ENCODE data around the gene CACNA2D3. TPM values are rescaled to one million over a fixed set of nuclear protein-coding genes. Genes with fewer than 3 reads are reported as not detected.

Gene CACNA2D3
- total RNA-seq, 1 donor from 2014 or later = 0.29 TPM

DNA sequence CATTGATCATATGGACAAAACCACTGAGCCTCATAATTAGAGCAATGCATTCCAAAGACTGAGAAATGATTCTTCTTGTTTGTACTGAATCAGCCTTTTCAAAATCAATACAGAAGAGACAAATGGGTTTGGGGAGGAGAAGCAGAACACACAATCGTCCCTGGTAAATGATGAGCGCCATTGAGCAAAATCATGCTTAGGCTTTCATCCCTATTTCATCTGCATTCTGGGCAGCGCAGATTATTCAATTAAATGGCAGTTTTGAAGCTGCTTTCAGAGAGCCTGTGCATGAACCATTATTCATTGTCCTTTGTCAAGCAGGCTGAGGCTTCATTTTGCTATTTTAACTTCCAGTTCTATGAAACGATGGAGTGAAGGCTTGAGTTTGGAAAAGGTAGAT lies 371.9 kb downstream of the CACNA2D3 start:
- Mint-ChIP-seq H3K27me3 (peaks cover 3% of the 10 kb centered on the region), H3K27ac (no peak overlapping the region), H3K9me3 (ENCODE audit: low read depth) (peaks cover 3% of the 10 kb centered on the region), H3K36me3 (ENCODE audit: insufficient read depth) (no peaks in the 10 kb centered on the region), H3K4me3 (ENCODE audit: low read depth) (no peak overlapping the region), H3K4me1 (ENCODE audit: low read depth) (no peaks in the 10 kb centered on the region)
- no peak for DNase-seq (ENCODE audit: low spot score, unreplicated experiment)
- TF ChIP-seq, protein P1, sequence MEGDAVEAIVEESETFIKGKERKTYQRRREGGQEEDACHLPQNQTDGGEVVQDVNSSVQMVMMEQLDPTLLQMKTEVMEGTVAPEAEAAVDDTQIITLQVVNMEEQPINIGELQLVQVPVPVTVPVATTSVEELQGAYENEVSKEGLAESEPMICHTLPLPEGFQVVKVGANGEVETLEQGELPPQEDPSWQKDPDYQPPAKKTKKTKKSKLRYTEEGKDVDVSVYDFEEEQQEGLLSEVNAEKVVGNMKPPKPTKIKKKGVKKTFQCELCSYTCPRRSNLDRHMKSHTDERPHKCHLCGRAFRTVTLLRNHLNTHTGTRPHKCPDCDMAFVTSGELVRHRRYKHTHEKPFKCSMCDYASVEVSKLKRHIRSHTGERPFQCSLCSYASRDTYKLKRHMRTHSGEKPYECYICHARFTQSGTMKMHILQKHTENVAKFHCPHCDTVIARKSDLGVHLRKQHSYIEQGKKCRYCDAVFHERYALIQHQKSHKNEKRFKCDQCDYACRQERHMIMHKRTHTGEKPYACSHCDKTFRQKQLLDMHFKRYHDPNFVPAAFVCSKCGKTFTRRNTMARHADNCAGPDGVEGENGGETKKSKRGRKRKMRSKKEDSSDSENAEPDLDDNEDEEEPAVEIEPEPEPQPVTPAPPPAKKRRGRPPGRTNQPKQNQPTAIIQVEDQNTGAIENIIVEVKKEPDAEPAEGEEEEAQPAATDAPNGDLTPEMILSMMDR (IDR thresholded peaks at IDR 0.05; ENCODE audit: unreplicated experiment) = no peak

DNA sequence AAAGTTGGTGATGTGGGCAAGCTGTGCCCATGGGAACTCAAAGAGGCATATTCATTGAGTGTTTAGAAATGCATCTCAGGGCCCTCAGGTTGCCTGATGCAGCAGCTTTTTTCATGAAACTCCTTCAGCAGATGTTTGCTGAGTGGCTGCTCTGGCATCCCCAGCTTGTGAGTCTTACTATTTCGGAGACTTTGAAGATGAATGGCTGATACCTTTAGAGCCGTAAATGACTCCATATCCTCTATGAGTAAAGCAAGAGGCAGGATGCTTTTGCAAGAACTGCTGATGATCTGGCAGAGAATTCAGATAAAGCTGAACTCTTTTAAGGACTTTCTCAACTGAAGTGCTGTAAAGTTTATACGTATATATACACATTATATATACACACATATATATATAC lies 384.3 kb downstream of the CACNA2D3 start:
- TF ChIP-seq, protein P1 (IDR thresholded peaks at IDR 0.05; ENCODE audit: unreplicated experiment) = no peak
- H3K36me3 Mint-ChIP-seq (ENCODE audit: insufficient read depth) = no peaks in the 10 kb centered on the region
- DNase-seq (ENCODE audit: low spot score, unreplicated experiment) = no peak
- peaks cover 38% of the 10 kb centered on the region for H3K27me3 Mint-ChIP-seq
- H3K4me3 Mint-ChIP-seq (ENCODE audit: low read depth) = no peak overlapping the region
- H3K27ac Mint-ChIP-seq = no peak overlapping the region
- H3K4me1 Mint-ChIP-seq (ENCODE audit: low read depth) = no peaks in the 10 kb centered on the region
- H3K9me3 Mint-ChIP-seq (ENCODE audit: low read depth) = no peaks in the 10 kb centered on the region

DNA sequence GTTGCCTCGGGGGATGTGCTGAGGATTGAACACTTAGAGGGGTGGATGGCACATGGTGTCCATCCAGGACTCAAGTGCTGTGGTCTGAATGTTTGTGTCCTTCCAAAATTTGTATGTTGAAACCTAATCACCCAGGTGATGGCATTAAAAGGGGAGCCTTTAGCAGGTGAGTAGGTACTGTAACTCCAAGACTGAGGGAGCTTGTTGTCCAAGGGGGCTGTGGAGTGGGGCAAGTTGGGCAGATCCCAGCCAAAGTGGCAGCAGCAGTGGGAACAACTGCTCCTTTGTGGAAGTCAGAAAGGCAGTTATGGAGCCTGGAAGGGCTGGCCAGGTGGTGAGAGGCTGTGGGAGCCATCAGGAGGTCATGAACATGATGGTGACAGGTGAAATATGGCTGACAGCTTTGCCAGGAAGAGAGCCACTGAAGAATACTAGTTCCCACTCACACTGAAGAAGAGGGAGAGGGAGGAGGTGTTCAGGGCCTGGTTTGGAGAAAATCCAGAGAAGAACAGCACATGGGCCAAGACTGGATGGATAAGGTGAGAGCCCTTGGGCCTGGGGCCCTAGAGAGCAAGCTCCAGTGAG lies 385.6 kb downstream of the CACNA2D3 start:
- Mint-ChIP-seq H3K36me3 (ENCODE audit: insufficient read depth) (no peaks in the 10 kb centered on the region), H3K4me1 (ENCODE audit: low read depth) (no peaks in the 10 kb centered on the region), H3K4me3 (ENCODE audit: low read depth) (no peak overlapping the region), H3K9me3 (ENCODE audit: low read depth) (peaks cover 2% of the 10 kb centered on the region), H3K27ac (no peak overlapping the region), H3K27me3 (peaks cover 28% of the 10 kb centered on the region)
- no peak for DNase-seq (ENCODE audit: low spot score, unreplicated experiment)
- TF ChIP-seq, protein P1 (IDR thresholded peaks at IDR 0.05; ENCODE audit: unreplicated experiment) = no peak

DNA sequence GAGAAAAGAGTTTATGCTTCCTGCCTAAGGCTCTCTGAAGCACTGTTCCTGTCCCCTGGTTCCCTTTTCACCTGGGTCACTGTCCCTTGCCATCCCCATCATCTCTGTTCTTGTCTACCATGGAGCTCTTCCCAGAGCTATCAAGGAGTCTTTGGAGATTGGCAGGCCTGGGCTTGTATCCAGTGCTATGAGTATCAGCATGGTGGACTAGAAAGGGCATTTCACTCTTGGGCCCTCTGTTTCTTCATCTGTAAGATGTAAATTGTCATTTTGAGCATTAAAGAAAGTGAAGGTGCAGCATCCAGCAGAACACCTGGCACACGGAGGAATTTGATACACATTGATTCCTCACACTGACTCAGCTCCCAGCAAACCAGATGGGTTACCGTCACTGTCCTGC lies 388.2 kb downstream of the CACNA2D3 start:
- DNase-seq (ENCODE audit: low spot score, unreplicated experiment) = no peak
- TF ChIP-seq, protein P1 (IDR thresholded peaks at IDR 0.05; ENCODE audit: unreplicated experiment) = no peak
- Mint-ChIP-seq H3K4me3 (ENCODE audit: low read depth) (no peak overlapping the region), H3K27me3 (peaks cover 22% of the 10 kb centered on the region), H3K4me1 (ENCODE audit: low read depth) (no peaks in the 10 kb centered on the region), H3K9me3 (ENCODE audit: low read depth) (peaks cover 5% of the 10 kb centered on the region), H3K36me3 (ENCODE audit: insufficient read depth) (no peaks in the 10 kb centered on the region), H3K27ac (no peak overlapping the region)

DNA sequence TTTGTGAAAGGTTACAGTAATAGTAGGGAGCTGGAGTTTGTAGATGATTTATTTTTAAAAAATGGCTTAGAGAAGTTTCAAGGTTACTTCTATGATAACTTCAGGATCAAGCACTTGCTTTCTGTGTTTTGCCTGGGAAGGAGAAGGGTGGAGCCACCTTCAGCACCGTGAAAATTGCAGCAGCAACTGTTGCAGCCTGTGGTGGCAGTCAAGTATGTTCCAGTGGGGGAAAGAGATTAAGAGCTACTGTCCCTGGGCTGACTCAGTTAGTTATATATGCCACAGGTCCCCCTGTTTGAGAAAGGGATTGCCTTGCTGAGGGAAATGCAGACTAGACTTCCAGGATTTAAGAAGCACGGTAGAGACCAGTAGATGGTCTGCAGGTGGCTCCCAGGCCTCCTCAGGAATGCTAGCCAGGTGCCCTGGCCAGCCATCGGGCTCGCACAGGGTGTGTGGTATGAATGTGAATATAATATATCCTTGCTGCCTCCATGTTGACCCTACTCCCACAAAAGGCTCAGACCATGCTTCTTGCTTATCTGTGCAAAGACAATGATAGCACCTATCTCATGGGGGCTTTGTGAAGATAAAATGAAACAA lies 389.5 kb downstream of the CACNA2D3 start:
- no peak for DNase-seq (ENCODE audit: low spot score, unreplicated experiment)
- TF ChIP-seq, protein P1 (IDR thresholded peaks at IDR 0.05; ENCODE audit: unreplicated experiment) = no peak
- H3K9me3 Mint-ChIP-seq (ENCODE audit: low read depth) = peaks cover 5% of the 10 kb centered on the region
- H3K27me3 Mint-ChIP-seq = peaks cover 24% of the 10 kb centered on the region
- H3K27ac Mint-ChIP-seq = no peak overlapping the region
- H3K36me3 Mint-ChIP-seq (ENCODE audit: insufficient read depth) = no peaks in the 10 kb centered on the region
- H3K4me3 Mint-ChIP-seq (ENCODE audit: low read depth) = no peak overlapping the region
- H3K4me1 Mint-ChIP-seq (ENCODE audit: low read depth) = no peaks in the 10 kb centered on the region
